ENCODE data around the gene TCEA2. TPM values are rescaled to one million over a fixed set of nuclear protein-coding genes. Genes with fewer than 3 reads are reported as not detected.

The TCEA2 gene
- polyA plus RNA-seq, 3 donors = 15.7 to 24.3 (median 16.0) TPM

DNA sequence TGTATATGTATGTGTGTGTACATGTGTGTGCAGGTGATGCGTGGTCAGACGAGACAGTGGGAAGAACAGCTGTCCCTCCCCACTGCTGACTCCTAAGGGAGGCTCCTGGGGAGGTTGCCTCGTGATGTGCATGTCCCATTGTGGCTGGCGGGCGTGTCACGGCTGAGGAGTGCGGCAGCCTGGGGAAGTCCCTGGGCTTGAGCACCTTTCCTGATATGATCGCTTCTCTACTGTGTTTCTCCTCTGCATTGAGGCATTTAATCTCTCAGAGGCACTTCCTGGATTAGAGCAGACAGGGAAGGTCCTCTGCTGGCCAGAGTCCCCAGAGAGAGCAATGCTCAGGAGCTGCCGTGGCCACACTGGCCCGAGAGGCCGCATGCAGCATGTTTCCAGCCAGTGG is 32.9 kb downstream of the TCEA2 start:
- H2AFZ ChIP-seq (ENCODE audit: insufficient read depth, low read depth, low read length, poor library complexity, severe bottlenecking) = no peak overlapping the region
- H3K4me1 ChIP-seq (ENCODE audit: control insufficient read depth in 1 of 2, insufficient read depth in 2 of 2, low read length in 2 of 2) = no peaks in the 10 kb centered on the region
- H3K4me2 ChIP-seq (replicated peaks; ENCODE audit: extremely low read depth, low read length, poor library complexity, severe bottlenecking) = no peak overlapping the region
- H3K36me3 ChIP-seq (replicated peaks in 1 of 2; ENCODE audit: control insufficient read depth in 1 of 2, insufficient read depth in 2 of 2, low read length in 2 of 2) = peaks cover 41 to 51% of the 10 kb centered on the region in 2 donors
- H3K4me3 Mint-ChIP-seq = no peak overlapping the region
- intact Hi-C loops (cut with micrococcal nuclease) = no loop called here
- peaks cover 2 to 10% (median 5%) of the 10 kb centered on the region in 7 donors for H3K9me3 Mint-ChIP-seq
- TF ChIP-seq CTCF (IDR thresholded peaks at IDR 0.05) = no peak
- H3K9me3 ChIP-seq (replicated peaks in 1 of 2; ENCODE audit: control insufficient read depth in 1 of 2, insufficient read depth in 1 of 2, low read length in 2 of 2) = no peaks in the 10 kb centered on the region
- no peak for DNase-seq
- no peak overlapping the region for H3K9ac ChIP-seq (ENCODE audit: insufficient read depth, low read length, poor library complexity, severe bottlenecking)
- H3K27me3 ChIP-seq (ENCODE audit: control insufficient read depth in 2 of 2, insufficient read depth in 2 of 2, low read length in 2 of 2) = peaks cover 0 to 6% of the 10 kb centered on the region in 2 donors
- peaks cover 2 to 5% (median 4%) of the 10 kb centered on the region in 3 donors for H3K27me3 Mint-ChIP-seq (ENCODE audit: low read depth in 3 of 3)
- WGBS (ENCODE audit: insufficient coverage) = 98% methylated on average over 10 of the region's 11 CpGs
- no peak overlapping the region for H3K27ac Mint-ChIP-seq
- H4K20me1 ChIP-seq (ENCODE audit: insufficient read depth, low read length) = peaks cover 28% of the 10 kb centered on the region
- peaks cover 42 to 47% of the 10 kb centered on the region in 2 donors for H3K36me3 Mint-ChIP-seq
- peaks cover 6% of the 10 kb centered on the region for H3K4me1 Mint-ChIP-seq
- H3K4me3 ChIP-seq (replicated peaks in 1 of 3; ENCODE audit: low read depth in 2 of 3, low read length in 3 of 3) = no peak overlapping the region
- H3K79me2 ChIP-seq (ENCODE audit: insufficient read depth, low read length) = no peaks in the 10 kb centered on the region
- no peak overlapping the region for H3K27ac ChIP-seq (ENCODE audit: low read depth in 1 of 2, low read length in 2 of 2)

DNA sequence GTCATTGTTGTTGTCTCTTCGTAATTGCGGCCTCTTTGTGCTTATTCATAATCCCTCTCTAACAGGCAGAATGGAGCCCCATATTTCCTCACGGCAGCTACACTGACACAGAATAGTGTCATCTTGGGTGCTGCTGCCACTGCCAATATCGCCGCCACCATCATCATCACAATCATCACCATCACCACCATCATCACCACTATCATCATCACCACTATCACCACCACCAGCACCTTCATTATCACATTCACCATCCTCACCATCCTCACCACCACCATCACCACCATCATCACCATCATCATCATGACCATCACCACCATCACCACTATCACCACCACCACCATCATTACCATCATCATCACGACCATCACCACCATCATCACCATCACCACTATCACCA is 33.5 kb downstream of the TCEA2 start:
- no peak overlapping the region for H3K4me2 ChIP-seq (replicated peaks; ENCODE audit: extremely low read depth, low read length, poor library complexity, severe bottlenecking)
- Mint-ChIP-seq H3K9me3 (peaks cover 2 to 10% (median 5%) of the 10 kb centered on the region in 7 donors), H3K4me3 (no peak overlapping the region), H3K4me1 (peaks cover 8% of the 10 kb centered on the region), H3K36me3 (peaks cover 44 to 53% of the 10 kb centered on the region in 2 donors), H3K27ac (no peak overlapping the region), H3K27me3 (ENCODE audit: low read depth in 3 of 3) (peaks cover 7 to 11% (median 10%) of the 10 kb centered on the region in 3 donors)
- peaks cover 41 to 51% of the 10 kb centered on the region in 2 donors for H3K36me3 ChIP-seq (replicated peaks in 1 of 2; ENCODE audit: control insufficient read depth in 1 of 2, insufficient read depth in 2 of 2, low read length in 2 of 2)
- no peak overlapping the region for H2AFZ ChIP-seq (ENCODE audit: insufficient read depth, low read depth, low read length, poor library complexity, severe bottlenecking)
- H3K79me2 ChIP-seq (ENCODE audit: insufficient read depth, low read length) = no peaks in the 10 kb centered on the region
- intact Hi-C loops (cut with micrococcal nuclease) = no loop called here
- H4K20me1 ChIP-seq (ENCODE audit: insufficient read depth, low read length) = peaks cover 30% of the 10 kb centered on the region
- no peak overlapping the region for H3K9ac ChIP-seq (ENCODE audit: insufficient read depth, low read length, poor library complexity, severe bottlenecking)
- 77% methylated on average over 5 of the region's 6 CpGs for WGBS (ENCODE audit: insufficient coverage)
- no peak for DNase-seq
- peaks cover 0 to 12% of the 10 kb centered on the region in 2 donors for H3K27me3 ChIP-seq (ENCODE audit: control insufficient read depth in 2 of 2, insufficient read depth in 2 of 2, low read length in 2 of 2)
- H3K4me1 ChIP-seq (ENCODE audit: control insufficient read depth in 1 of 2, insufficient read depth in 2 of 2, low read length in 2 of 2) = no peaks in the 10 kb centered on the region
- no peaks in the 10 kb centered on the region for H3K9me3 ChIP-seq (replicated peaks in 1 of 2; ENCODE audit: control insufficient read depth in 1 of 2, insufficient read depth in 1 of 2, low read length in 2 of 2)
- no peak for TF ChIP-seq CTCF (IDR thresholded peaks at IDR 0.05)
- H3K27ac ChIP-seq (ENCODE audit: low read depth in 1 of 2, low read length in 2 of 2) = no peak overlapping the region
- no peak overlapping the region for H3K4me3 ChIP-seq (replicated peaks in 1 of 3; ENCODE audit: low read depth in 2 of 3, low read length in 3 of 3)

Data from CD14-positive monocyte (primary cell).